ENCODE data around the gene C1orf35.

GRCh38 chr1:228104526-228105269 is 1.6 kb upstream of the C1orf35 start:
- TF ChIP-seq CTCF (IDR thresholded peaks at IDR 0.05; ENCODE audit: low read length) (no peak), EZH2 (optimal IDR thresholded peaks at IDR 0.05; ENCODE audit: low read depth, low read length) (no peak)
